ENCODE data around the gene ANGPTL2. TPM values are rescaled to one million over a fixed set of nuclear protein-coding genes. Genes with fewer than 3 reads are reported as not detected.
"Not testable (repeated sequence)": the region's sequence is repeated elsewhere in the genome, so short reads cannot be mapped to it uniquely, and the experiment has no call there.

Gene ANGPTL2
- 2.7 TPM for total RNA-seq

- DNase-seq: peak; percentile 89
Observed at GRCh38 chr9:127122176-127123063, at the start of gene ANGPTL2. TSS of gene ANGPTL2 (minus strand) at chr9:127122635. CDS start at chr9:127108731, 13,904 bp downstream.

GRCh38 chr9:127171348-127171747 is 48.9 kb upstream of the ANGPTL2 start:
- not testable (repeated sequence) for DNase-seq

- DNase-seq: no peak
Observed at GRCh38 chr9:127170652-127171051, 48.2 kb upstream of the ANGPTL2 start.

DNA sequence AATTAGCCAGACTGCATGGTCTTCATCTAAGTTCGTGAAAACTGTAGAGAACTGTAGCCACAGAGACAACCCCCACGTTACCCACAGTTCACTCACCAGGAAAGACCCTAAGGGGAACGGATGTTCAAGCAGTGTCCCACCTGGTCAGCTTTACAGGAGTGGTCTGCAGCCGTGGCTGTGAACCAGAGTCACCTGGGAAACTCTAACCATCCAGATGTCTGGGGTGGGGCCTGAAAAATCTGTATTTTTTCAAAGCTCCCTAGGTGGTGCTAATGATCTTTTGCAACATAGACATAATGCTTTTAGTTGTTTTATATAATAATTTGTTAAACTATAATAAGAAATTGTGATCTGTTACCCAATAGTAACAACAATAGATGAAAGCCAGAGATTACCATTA is 47.7 kb upstream of the ANGPTL2 start:
- DNase-seq: no peak

GRCh38 chr9:127169575-127169883 is 47.1 kb upstream of the ANGPTL2 start:
- DNase-seq: no peak

DNA sequence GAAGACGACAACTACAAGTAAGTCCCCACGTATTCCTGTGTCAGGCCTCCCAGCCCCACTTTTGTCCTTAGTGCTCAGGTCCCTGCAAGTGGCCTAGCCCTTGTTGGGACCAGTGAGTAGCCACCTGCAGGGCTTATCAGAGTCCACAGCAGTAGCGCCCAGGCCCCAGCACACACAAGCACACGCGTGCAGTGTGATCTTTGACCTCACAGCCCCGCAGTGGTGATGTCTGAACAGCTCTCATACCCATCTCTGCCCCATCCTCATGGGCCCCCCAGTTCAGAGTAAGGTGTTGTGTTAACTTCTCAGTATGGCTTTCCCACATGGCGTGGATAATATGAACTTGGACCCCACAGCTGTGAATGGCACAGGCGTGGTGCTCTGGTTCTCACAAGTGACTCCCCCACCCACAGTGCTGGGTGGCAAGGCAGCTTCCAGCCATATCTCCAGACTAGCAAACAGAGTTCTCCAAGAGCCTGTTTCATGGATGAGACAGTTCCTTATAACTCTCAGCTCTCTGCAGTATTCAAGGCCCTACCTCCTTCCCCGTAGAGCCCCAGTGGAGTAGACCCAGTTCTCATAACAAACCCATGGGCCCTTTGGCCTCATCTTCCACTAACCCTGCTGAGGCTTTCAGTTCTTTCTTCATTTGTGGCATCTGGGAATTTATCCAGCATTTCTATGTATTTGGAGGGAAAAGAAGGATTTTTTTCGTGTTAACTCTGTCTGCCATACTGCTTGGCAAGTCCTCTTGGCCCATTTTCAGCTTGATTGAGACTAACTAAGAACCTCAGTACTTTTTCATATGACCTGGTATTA is 46.5 kb upstream of the ANGPTL2 start:
- no peak for DNase-seq

GRCh38 chr9:127167560-127168326 is 45.3 kb upstream of the ANGPTL2 start:
- DNase-seq: no peak

GRCh38 chr9:127166651-127167524 is 44.5 kb upstream of the ANGPTL2 start:
- DNase-seq: no peak

- no peak for DNase-seq
Observed at GRCh38 chr9:127166111-127166510, 43.7 kb upstream of the ANGPTL2 start.

GRCh38 chr9:127165116-127165515 is 42.7 kb upstream of the ANGPTL2 start:
- DNase-seq: no peak

DNA sequence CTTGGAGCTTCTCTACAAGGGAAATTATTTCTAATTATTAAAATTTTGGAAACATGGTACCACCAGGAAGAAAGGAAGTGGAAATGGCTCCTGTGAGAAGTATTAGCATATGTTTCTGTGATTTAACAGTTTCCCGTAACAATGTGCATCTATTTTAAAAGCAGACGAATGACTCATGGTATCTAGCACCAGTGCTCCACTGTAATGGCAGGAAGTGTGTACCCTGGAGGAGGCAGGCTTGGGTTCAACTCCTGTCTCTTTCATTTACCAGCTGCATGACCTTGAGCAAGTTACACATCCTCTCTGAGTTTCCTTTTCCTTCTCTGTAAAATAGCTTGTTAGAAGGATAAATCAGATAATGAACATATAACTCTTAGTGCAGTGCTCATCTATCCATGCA is 41.0 kb upstream of the ANGPTL2 start:
- DNase-seq: no peak

DNA sequence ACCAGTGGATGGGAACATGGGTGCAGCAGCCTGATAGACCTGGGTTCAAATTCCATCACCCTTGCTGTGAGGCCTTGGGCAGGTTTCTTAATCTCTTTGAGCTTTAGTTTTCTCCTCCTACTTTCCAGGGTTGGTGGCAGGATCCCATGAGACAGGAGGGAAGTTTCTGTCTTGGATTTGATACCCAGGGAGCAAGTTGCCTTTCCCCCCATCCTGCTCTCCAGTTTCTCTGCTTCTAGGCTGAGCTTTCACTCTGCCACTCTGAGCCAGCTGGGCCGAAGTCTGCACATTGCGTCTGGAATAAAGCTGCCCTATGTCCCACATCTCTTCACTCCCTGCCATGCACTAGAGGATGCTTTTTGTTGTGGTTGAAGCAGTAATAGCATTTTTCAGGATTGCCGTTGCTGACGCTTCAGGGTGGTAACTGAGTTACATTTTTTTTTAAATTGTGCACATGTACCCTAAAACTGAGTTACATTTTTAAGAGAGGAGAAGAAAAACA is 40.5 kb upstream of the ANGPTL2 start:
- DNase-seq: peak; percentile 28

DNA sequence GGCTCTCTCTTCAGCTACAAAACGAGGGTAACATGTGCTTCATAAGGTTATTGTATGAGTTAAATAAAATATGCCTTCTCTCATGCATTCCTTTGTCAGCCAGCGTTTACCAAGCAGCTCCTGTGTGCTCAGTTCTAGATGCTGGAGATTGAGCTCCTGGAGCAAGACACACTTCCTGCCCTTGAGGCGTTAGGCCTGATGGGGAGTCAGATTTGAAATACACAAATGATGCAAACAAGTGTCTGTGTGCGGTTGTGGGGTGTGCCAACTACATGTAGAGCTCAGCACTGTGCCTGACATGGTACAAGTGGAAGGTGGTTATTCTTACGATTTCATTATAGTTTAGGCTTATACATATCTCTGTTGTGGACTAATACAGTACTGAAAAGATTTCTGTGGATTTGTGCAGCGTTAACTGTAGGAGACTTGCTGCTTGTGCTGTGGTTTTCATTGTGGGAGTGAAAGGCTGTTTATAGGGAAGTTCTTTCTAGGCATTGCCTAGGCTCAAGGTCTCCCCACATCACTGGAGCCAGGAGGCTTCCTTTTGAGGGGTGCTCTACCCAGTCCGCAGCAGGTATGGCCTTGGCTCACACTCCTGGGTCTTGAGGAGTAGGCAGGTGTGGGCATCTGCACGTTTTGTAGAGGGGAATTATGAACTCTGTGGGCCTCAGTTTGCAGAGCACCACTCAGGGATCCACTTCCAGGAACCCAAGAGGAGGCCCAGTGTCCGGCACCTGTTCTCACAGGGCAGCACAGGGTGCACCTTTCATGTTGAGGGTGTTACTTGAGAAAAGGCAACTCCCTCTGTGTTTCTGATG is 39.8 kb upstream of the ANGPTL2 start:
- DNase-seq: no peak

- no peak for DNase-seq
Observed at GRCh38 chr9:127161081-127161624, 38.7 kb upstream of the ANGPTL2 start.

- no peak for DNase-seq
Observed at GRCh38 chr9:127159949-127160610, 37.6 kb upstream of the ANGPTL2 start.

DNA sequence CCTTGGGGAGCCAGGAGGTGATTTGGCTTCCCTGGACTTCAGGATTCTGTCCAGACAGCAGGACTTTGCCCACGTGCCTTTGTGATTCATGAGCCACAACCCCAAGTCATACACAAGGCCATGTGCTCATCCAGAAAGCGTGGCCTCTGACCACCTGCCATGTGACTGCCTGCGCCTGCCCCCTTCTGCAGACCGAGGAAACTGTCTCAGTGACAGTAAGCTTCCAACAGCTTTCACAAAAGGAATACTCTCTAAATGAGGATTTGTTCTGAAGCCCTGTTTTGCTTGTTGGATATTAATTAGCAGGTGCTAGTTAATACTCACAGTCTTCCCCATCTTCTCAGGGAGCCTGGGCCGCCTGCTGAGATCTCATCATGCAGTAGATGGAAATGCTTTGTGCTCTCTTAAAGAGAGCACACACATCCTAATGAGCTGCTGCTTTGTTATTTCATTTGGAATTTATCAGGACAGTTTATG is 36.9 kb upstream of the ANGPTL2 start:
- DNase-seq: peak; percentile 60

- no peak for DNase-seq
Observed at GRCh38 chr9:127158786-127159324, 36.4 kb upstream of the ANGPTL2 start.

GRCh38 chr9:127155314-127155960 is 33.0 kb upstream of the ANGPTL2 start:
- DNase-seq: no peak
